NB4 (cell line): Measurements from ENCODE around the gene ALKBH6.

Experiments used
- MYC ChIP-seq: IDR thresholded peaks from 2 replicates; pipeline ENCODE4 v1.6.1; 2011; ENCODE audit warnings: low read depth, low read length
- POLR2A ChIP-seq: IDR thresholded peaks from 2 replicates; pipeline ENCODE4 v1.6.1; 2011; ENCODE audit warnings: mild to moderate bottlenecking; ENCODE audit not compliant: insufficient read length; ENCODE audit errors: extremely low read depth
- TF ChIP-seq, protein P1 (sequence below): IDR thresholded peaks from one replicate; pipeline ENCODE4 v1.5.1; 2012; ENCODE audit warnings: low read depth, low read length
- TF ChIP-seq, protein P2 (sequence below): IDR thresholded peaks from 2 replicates; pipeline ENCODE4 v1.6.1; 2011; ENCODE audit warnings: low read depth, low read length

DNA sequence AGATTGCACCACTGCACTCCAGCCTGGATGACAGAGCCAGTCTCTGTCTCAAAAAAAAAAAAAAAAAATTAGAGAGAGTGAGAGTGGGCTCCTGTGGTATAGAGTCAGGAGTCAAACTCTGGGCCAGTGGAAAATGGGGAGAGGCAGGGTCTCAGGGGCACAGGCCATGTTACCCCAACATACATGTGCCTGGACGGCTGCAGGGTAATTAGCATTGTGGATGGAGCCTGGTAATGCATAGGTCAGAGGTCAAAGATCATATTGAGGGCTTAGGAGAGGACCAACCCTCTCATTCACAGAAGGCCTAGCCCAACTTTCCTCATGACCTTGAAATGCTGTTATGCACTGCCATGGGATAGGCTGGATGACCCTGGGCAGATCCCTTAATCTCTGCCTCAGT is 11.5 kb upstream of the ALKBH6 start:
- TF ChIP-seq, protein P1, sequence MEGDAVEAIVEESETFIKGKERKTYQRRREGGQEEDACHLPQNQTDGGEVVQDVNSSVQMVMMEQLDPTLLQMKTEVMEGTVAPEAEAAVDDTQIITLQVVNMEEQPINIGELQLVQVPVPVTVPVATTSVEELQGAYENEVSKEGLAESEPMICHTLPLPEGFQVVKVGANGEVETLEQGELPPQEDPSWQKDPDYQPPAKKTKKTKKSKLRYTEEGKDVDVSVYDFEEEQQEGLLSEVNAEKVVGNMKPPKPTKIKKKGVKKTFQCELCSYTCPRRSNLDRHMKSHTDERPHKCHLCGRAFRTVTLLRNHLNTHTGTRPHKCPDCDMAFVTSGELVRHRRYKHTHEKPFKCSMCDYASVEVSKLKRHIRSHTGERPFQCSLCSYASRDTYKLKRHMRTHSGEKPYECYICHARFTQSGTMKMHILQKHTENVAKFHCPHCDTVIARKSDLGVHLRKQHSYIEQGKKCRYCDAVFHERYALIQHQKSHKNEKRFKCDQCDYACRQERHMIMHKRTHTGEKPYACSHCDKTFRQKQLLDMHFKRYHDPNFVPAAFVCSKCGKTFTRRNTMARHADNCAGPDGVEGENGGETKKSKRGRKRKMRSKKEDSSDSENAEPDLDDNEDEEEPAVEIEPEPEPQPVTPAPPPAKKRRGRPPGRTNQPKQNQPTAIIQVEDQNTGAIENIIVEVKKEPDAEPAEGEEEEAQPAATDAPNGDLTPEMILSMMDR = no peak
- TF ChIP-seq, protein P2, sequence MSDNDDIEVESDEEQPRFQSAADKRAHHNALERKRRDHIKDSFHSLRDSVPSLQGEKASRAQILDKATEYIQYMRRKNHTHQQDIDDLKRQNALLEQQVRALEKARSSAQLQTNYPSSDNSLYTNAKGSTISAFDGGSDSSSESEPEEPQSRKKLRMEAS = no peak
- TF ChIP-seq POLR2A = no peak
- no peak for TF ChIP-seq MYC
